SKM-1 treated with dmso at 0.1 percent for 144 hours (cell line): ENCODE measurements around the gene ACER1.
"Not testable (repeated sequence)": the region's sequence is repeated elsewhere in the genome, so short reads cannot be mapped to it uniquely, and the experiment has no call there.

Experiments
- DNase-seq: peaks from one replicate; lab custom pipeline; 2025; ENCODE audit not compliant: unreplicated experiment; lab: John Stamatoyannopoulos, UW

Gene ACER1

GRCh38 chr19:6333439-6333838, at the start of gene ACER1:
TSS of gene ACER1 (minus strand) at chr19:6333612. CDS start at chr19:6333551, 61 bp downstream.
- DNase-seq = no peak

- no peak for DNase-seq
Observed at GRCh38 chr19:6383188-6383587, 49.8 kb upstream of the ACER1 start.

GRCh38 chr19:6381030-6381750, 47.8 kb upstream of the ACER1 start:
- DNase-seq = no peak

GRCh38 chr19:6379744-6380143, 46.3 kb upstream of the ACER1 start:
- DNase-seq = no peak

GRCh38 chr19:6378486-6378885, 45.1 kb upstream of the ACER1 start:
- DNase-seq = no peak

- DNase-seq = no peak
Observed at GRCh38 chr19:6378041-6378440, 44.6 kb upstream of the ACER1 start.

- DNase-seq = no peak
Observed at GRCh38 chr19:6376512-6377190, 43.2 kb upstream of the ACER1 start.

GRCh38 chr19:6375411-6376010, 42.1 kb upstream of the ACER1 start, which contains the start of gene PSPN:
TSS of gene PSPN (minus strand) at chr19:6375933. CDS start at chr19:6375849, 84 bp downstream.
- DNase-seq = no peak

GRCh38 chr19:6374711-6375410, 41.4 kb upstream of the ACER1 start:
- no peak for DNase-seq

- DNase-seq = no peak
Observed at GRCh38 chr19:6374161-6374709, 40.8 kb upstream of the ACER1 start.

GRCh38 chr19:6373813-6374108, 40.3 kb upstream of the ACER1 start:
- DNase-seq = no peak

- DNase-seq = peak; percentile 91
Observed at GRCh38 chr19:6373096-6373812, 39.8 kb upstream of the ACER1 start.

- peak; percentile 100 for DNase-seq
Observed at GRCh38 chr19:6372594-6373095, 39.2 kb upstream of the ACER1 start, which contains the start of gene ALKBH7. TSS of gene ALKBH7 (plus strand) at chr19:6372794. CDS start at chr19:6372821, 27 bp downstream.

- no peak for DNase-seq
Observed at GRCh38 chr19:6364353-6364752, 30.9 kb upstream of the ACER1 start.

GRCh38 chr19:6362351-6362801, 29.0 kb upstream of the ACER1 start:
- no peak for DNase-seq

GRCh38 chr19:6362027-6362350, 28.6 kb upstream of the ACER1 start:
- DNase-seq = no peak

- DNase-seq = not testable (repeated sequence)
Observed at GRCh38 chr19:6360857-6361216, 27.4 kb upstream of the ACER1 start.

GRCh38 chr19:6360445-6360844, 27.0 kb upstream of the ACER1 start:
- not testable (repeated sequence) for DNase-seq

- no peak for DNase-seq
Observed at GRCh38 chr19:6359568-6360341, 26.3 kb upstream of the ACER1 start.

GRCh38 chr19:6358003-6358402, 24.6 kb upstream of the ACER1 start:
- DNase-seq = no peak
